Nucleus accumbens (tissue), 56 donors: ENCODE data around the gene FEZF2.
A peak's percentile ranks its signal among the peaks of the same experiment; 100 is the strongest.

Source experiments
- DNase-seq, 56 donors: peaks; one replicate each; lab custom pipeline; 2025; lab: John Stamatoyannopoulos, UW

FEZF2 gene

DNA sequence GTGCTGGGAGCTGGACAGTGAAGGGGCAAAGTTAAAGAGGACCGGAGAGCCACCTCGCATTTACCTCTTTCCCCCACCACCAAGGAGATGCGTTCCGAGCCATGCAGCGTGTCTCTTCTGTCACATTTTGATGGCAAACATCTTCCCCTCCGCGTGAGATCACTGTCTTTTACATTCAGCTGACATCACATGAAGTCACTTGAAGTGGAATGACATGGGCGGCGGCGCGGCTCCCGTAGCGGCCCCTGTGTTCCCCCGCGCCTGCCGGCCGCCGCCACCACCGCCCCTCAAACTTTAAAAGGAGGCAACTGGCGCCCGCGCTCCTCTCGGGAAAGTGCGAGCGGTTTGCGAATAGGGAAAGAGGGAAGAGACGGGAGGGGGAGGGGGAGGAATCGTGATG, at the start of gene FEZF2:
Gene FEZF2, minus strand, starts transcription at position 336 of the 400 bp plus-strand sequence. CDS start 682 bp downstream, outside the sequence.
- peak in 1 of 56 donors; percentile 6 for DNase-seq

DNA sequence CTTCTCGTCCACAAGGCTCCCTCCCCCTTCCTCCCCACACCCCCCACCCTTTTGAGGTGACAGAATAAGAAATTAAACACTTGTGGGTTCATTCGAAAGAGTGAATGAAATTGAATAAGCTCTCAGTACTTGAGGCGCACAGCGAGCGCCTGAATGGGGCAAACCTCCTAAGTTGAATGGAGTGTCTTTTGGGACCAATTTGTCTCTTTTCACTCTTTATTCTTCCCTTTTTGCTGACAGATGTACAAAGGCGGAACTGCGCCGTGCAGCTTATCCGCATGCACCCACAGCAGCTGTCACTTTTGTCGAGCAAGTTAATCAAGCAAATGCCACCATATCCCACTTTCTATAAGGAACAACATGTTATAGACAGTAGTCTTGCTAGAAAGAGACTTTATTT, 47.9 kb upstream of the FEZF2 start:
- DNase-seq, result no peak

DNA sequence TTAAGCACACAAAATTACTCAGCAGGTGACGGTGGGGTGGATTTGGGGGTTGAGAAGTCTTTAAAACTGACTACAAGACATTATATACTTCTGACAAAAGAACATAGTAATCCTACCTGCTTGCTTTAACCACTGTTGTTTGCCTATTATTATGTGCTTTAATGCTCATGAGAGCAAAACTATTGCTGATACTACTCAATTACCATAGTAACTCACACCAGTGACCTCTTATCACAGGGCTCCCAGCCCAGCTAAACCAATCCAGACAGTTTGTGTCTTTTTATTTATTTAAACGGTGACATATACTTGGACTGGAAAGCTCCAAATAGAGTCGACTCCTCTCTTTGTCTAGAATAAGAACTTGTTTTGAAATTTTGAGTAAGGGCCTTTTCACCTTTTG, 42.8 kb upstream of the FEZF2 start:
- no peak for DNase-seq

DNA sequence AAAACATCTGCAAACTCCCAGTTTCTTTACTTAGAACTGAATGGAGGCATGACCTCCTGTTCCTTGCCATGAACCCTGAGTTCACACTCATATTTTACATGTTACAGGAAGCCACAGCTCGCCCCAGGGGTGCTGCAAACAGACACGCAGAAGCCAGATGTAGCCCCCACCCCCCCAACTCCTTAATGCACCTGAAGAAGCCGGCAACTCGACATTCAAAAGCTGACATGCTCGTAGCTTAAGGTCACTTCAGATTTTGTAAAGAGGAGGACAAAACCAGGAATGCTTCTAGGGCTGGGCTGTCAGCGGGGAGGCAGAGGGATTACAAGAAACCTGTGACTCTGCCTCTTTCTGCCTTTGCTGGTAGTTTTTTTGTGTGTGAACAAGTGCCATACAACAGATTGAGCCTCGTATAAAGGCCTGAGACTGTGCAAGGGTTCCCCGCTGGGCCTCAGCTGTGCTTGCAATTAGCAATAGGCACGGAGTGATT, 42.0 kb upstream of the FEZF2 start:
- peak in 1 of 56 donors; percentile 15 for DNase-seq

DNA sequence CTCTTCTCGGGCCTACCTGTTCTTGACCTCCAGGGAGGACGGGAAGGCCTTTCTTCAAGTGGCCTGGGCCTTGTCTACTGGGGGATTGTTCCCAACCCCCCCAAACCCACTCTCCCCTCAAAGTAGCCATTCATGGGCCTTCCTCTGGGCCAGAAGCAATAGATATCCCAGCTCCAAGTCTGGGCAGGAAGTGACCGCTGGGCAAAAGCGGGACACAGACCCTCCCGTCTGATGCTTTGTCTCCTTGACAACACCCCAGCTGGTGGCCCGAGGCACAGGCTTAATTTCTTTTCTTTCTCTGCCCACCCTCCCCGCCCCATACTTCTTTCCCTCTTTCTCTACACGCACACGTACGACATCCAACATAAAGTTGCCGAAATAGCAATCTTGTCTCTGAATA, 41.4 kb upstream of the FEZF2 start:
- DNase-seq, result no peak

DNA sequence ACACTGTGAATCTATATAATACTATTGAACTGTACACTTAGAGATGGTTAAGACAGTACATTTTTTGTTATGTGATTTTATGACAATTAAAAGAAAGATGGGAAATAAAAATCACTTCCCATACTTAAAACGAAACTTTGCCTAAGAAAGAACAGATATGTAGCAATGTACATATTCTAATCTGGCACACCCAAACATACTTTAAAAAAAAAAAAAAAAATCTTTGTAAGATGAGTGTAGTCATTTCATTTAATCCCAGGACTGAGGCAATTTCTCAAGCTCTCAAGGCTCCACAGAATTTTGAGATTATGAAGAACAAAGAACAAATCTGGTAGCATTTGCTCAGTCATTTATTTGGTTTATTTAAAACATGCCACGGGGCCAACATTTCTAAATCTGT, 40.3 kb upstream of the FEZF2 start:
- DNase-seq, result no peak

DNA sequence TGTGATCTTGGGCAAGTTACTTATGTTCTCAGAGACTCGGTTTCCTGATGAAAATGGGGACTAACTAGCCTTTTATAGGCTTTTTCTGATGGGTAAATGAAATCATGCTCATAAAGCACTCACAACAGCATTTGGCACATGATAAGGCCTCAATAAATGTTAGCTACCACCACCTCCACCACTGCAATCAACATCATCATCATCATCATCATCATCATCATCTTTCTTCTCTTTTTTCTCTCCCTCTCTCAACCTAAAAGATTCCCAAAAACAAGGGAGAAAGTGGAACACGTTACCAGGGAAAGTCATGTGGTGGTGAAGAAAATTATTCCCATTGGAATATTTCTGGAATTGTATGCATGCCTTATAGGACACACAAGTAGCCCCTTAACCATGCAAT, 33.6 kb upstream of the FEZF2 start:
- no peak for DNase-seq

DNA sequence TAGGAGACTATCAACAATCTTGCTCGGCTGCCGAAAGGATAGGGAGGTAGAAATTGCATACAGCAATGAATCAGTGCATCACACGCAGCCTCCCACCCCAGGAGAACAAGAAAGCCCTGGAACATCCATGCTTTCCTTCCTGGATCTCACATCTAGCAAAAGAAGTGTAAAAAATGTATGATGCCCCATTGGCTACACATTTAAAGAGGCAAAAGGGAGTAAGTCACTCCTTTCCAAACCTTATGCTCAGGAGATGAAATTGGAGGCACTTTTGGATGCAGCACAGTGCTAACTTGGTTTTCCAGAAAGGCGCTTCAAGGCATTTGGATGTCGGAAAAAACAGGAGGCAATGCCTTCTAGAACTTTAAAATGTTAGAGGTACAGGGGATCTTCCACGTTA, 32.2 kb upstream of the FEZF2 start:
- no peak for DNase-seq

DNA sequence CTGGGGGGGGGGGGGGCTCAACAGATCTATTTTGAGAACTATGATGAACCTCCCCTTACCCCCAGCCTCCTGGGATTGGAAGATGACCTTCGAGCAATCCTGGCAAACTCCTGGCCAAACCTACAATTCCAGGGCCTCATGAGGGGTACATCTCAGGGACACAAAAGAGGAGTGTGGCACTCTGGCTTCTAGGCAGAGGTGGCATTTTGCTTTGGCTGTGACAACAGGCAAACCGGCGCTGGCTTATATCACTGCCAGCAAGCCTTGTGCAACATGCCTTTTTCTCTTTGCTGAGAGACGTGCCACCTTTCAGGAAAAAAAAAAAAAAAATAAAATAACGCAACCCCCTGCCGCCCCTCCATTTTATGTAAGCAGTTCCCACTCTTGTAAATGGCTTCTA, 31.8 kb upstream of the FEZF2 start:
- DNase-seq, result no peak

DNA sequence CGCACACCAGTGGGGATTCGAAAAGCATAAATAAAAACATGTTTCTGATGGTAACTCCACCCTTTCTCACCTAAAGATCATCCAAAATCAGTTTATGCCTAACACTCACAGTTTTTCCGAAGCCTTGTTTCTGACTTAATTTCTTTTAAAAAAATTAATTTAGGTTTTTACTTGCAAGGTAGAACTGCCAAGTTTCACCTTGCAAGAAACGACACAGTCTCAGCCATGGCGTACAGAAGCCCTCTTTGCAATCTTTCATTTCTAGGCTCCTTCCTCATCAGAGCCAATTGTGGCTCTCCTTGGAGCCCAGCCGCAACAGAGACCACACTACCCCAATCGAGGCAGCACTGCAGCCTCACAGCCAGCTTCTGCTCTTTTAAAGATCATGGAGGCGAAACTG, 31.0 kb upstream of the FEZF2 start:
- DNase-seq, result no peak

DNA sequence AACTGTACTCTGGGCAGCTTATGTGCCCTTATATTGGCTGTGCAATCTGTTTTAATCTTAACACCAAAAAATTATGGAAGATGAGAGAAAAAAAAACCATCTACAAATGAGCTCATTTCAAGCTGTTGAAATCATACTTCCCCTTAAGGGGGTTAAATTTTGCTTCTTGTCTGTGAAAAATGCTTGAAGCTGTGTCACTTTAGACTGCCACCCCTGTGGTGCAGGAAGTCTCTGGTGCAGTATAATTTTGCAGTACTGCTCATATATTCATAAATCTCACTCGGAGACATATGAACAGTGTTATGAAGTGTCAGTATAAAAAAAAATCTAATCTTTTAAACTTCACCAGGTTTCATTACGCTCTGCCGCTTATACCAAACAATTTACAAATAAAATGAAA, 30.4 kb upstream of the FEZF2 start:
- no peak for DNase-seq

DNA sequence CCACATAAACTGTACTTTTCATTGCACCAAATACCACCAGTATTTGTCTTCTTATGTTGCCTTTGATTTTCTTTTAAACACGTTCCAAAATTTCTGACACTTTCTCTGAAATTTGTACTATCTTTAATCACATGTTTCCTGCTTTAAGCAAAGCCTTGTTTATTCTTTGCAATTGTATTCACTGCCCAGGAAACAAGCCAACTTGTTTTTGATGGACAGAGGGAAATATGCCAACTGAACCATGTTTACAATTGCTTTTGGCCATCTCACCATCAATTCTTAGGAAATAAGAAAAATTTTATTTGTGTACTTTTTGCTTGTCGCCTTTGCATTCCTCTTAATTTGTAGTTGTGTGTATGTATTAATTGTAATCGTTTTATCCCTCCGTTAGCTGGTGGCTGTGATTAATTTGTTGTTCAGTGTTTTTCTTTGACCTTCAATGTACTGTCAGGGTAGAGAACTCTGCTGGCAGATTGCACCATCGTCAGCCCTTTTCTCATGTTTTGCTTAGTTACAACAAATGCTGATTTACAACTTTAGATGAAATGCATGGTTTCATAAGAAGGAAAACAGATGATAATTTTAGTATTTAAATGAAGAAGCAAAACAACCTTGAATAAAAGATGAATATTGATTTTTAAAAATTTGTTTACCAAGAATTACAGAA, 19.4 kb upstream of the FEZF2 start:
- DNase-seq, result no peak

DNA sequence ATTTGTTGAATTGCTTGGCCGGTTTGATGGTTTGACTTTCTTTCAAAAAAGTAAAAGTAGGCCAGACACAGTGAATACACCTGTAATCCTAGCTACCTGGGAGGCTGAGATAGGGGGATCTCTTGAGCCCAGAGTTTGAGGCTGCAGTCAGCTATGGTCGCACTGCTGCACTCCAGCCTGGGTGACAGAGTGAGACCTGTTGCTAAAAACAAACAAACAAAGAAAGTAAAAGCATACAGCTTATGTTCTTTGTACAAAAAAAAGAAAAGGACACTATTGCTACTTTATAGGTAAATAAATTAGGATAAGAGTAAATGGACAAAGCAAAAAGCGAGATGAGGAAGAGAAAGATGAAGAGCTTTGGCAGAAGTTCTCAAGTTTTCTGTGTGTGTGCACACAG, 13.9 kb upstream of the FEZF2 start:
- no peak for DNase-seq

DNA sequence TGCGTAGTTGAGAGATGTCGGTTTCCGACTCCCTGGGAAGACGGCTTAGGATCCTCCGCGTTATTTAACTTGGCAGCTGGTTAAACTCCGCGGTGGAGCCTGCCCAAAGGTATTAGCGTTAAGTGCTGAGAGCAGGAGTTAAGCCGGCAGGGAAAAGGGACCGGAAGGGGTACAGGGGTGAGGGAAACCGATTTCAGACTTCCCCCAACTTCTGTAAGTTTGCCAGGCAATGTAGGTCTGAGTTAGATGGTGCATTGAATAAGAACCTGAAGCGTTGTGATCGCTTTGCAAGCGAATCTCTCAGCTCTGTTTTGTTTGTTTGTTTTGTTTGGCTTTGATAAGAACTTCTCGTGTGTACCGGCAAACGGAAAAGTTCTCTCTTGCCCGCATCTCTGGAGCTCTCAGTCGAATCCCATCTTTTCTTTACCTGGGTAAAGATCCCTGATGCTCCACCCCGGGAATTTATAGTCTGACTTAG, 6.0 kb upstream of the FEZF2 start:
- no peak for DNase-seq

DNA sequence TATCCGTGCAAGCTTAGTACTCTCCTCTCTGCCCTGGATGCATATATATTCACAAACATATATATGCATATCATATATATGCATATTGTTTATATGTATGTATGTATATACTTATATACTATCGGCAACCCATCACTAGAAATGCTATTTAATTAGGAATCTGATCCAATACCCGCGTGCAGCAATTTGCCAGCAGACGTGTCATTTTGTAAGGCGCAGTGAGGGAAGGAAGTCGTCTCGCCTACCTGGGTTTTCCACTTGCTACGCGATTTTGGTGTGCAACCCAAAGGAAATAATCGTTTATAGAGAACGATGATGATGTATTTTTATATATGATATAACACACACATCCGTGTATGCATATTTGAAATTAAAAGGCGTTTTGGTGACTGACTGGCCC, 5.6 kb upstream of the FEZF2 start:
- no peak for DNase-seq

DNA sequence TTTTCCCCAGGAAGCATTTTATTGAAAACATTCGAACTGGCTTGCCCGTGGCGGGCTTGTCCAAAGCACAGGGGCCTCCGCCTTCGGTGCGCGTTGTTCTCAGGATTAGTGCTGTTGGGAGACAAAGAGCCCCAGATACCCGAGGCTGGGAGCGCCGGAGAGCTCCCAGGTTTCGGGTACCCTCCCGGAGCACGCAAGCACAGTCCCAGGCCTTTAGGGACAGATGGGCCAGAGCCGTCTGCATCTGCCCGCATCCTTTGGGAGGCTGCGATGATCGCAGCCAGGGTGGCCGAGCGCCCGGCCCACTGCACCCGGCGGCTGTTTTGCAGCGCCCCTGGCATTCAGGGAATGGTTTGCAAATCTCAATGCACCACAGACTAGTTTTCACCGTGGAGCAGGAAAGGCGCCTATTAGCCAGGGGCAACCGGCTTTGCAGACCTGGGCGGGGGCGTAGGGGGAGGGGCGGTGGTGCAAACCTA, 5.0 kb upstream of the FEZF2 start:
- DNase-seq, result peak in 1 of 56 donors; percentile 5

DNA sequence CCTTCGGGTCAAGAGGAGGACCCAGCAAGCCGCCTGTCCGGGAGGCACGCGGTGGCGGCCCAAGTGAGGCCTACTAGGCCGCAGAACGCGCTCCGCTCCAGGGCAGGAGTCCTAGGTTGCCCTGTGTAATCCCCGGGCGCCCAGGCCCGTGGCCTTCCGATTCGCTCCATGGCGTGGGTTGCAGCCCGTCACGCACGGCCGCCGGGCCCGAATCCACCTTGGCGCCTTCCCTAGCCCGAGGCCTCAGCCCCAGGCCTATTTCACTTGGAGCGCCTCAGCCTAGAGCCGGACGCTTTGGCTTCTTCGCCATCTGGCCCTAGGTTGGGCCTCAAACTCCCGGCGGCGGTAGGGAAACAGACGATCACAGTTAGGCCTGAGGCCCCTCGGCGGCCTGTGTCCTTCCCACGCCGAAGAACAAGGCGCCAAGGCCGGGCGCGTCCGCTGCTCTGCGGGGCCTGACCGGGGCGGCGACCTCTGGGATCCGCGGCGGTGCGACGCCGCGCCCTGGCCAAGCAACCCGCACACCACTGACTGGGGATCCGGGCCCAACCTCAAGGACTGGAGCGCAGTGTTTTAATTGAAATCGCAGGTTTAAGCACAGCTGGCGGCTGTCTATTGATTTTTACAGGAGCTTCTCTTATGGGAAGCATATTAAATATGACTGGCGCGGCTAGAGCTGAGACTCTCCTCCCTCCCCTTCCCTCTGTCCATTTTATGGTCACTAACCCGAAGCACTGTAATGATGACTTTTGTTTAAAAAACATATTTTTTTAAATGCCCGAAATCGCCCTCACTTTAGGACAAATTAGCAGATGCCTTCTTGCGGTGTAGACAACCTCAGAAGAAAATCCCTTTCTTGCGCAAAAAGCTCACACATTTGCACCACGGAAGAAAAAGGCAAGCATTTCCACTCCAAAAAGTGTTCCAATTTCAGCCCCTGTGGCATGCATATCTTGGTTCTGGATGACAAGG, 3.8 kb upstream of the FEZF2 start:
- no peak for DNase-seq

DNA sequence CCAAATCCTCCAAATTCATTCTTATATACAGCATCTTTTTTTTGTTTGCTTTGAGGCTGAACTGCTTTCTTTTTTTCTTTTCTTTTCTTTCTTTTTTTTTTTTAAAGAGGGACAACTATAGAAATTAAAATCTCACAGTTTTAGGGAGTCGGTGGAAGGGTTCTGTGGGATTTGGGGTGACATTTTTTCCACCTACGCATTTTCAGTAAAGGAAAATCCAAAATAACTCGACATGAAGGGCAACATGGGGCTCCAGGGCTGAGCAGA, 3.0 kb upstream of the FEZF2 start:
- no peak for DNase-seq

DNA sequence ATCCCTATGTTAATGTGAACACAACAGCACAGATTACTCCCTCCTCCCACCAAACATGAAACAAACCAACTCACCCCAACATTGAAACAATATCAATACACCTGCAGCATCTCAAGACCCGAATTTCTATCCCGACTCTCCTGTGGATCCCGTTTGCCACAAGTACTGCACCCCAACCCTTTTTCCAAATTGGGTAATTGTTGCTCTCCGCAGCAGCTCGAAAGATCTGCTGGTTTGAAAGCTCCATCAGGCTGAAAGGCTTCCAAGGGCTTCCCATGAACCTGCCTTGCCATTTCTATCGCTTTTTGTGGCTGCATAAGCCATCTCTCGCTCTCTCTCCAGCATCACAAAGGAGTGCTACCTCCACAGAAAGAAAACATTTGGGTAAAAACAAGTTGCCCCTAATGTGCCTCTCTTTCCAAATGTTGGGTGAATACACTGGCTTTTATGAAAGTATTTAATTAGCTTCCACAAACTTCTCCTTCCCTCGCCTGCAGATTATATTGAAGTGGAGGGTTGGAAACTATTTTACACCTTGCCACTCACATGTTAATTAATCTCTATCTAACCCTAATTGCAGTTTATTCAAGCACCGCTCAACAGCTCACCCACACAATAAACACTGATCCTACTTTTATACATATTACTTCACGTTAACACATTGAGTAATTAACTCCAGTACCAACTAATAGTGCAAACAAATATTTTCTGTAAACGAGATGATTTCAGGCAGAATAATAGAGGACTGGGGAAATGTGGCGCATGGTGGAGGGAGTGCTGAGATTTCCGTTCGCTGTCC, 2.5 kb upstream of the FEZF2 start:
- DNase-seq, result no peak

DNA sequence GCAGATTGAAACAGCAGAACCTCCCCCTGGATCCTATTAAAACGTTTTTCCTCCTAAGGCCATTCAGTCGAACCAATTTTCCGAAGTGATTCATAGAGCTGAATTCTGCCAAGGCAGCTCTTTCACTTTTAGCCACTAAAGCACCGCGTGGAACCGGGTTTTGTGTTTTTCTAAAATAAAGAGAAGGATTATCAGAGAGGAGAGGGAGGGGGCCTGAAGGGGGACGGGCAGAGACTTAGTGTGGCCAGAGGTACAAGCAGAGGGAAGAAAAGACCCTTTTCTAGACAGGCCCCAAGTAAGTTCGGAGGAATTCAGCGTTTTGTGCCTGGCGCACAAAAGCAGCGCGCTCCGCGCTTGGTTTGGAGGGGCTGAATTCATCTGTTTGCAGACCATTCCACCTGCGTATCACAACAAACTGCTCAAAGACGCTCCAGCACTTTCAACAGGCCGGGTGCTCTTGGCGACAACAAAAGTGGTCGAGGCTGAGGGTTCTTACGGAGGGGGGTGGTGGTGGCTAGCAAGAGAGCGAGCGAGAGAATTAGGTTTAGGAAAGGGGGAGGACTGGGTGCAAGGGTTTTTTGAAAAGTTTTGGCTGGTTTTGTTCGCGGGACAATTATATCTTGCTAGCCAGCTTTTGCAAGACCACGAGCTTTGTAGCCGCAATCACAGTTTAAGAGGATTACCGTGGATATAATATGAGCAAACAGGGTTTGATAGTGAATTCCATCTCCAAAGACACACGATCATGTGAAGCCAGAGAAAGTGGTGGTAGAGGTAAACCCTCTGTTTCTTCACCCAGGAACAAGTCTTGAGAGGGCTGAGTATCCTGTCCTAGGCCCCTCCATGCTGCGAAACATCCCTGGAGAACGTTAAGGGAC, 1.2 kb upstream of the FEZF2 start:
- DNase-seq, result no peak
